Measurements from ENCODE around the gene CHPF. TPM values are rescaled to one million over a fixed set of nuclear protein-coding genes. Genes with fewer than 3 reads are reported as not detected.

The CHPF gene
- total RNA-seq, 2 experiments from 2014 or later, result 16.6 to 18.4 TPM

DNA sequence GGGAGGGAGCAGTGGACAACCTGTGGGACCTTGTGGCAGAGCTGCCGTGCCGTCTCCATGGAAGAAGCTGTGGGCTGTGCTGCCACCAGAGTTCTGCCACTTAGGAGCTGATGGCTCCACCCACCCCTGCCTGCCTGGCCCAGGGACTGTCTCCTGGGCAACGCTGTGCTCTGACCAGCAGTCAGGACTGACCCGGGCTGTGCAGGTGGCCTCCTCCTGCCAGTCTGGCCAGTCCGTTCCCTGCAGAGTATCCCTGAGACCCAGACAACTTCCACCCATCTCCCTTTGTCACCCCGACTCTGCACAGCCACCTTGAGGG, 16.6 kb downstream of the CHPF start:
- no peak for TF ChIP-seq CTCF (IDR thresholded peaks at IDR 0.05)
- Mint-ChIP-seq H3K9me3 (no peaks in the 10 kb centered on the region), H3K4me3 (no peak overlapping the region), H3K27me3 (peaks cover 58% of the 10 kb centered on the region), H3K27ac (no peak overlapping the region), H3K4me1 (ENCODE audit: low read depth) (peaks cover 6% of the 10 kb centered on the region), H3K36me3 (ENCODE audit: low read depth) (no peaks in the 10 kb centered on the region)
- CTCF ChIA-PET, result interaction anchor here (1.1 to 10.0 kb wide), 8 partner anchors 9 to 125 kb away, joined by 4 to 283 read pairs (median 41); partner anchors contain the start of gene GMPPA
- no peak for DNase-seq
- POLR2A ChIA-PET, result no interaction called here
- no peak for ATAC-seq
- intact Hi-C loops (cut with micrococcal nuclease), result no loop called here

- no peak for ATAC-seq
- ChIA-PET POLR2A (interaction anchor here (1.3 kb wide), 1 partner anchor 30 kb away, joined by 3 read pairs; no protein-coding TSS in a partner anchor), CTCF (interaction anchor here (1.1 to 10.0 kb wide), 10 partner anchors 8 to 125 kb away, joined by 3 to 283 read pairs (median 13); partner anchors contain the start of gene GMPPA)
- H3K27ac Mint-ChIP-seq, result no peak overlapping the region
- no peaks in the 10 kb centered on the region for H3K36me3 Mint-ChIP-seq (ENCODE audit: low read depth)
- peaks cover 7% of the 10 kb centered on the region for H3K4me1 Mint-ChIP-seq (ENCODE audit: low read depth)
- no peak overlapping the region for H3K4me3 Mint-ChIP-seq
- DNase-seq, result no peak
- H3K9me3 Mint-ChIP-seq, result no peaks in the 10 kb centered on the region
- TF ChIP-seq CTCF (IDR thresholded peaks at IDR 0.05), result no peak
- intact Hi-C loops (cut with micrococcal nuclease), result no loop called here
- H3K27me3 Mint-ChIP-seq, result peaks cover 64% of the 10 kb centered on the region
Measured at GRCh38 chr2:219526320-219527075, 17.1 kb downstream of the CHPF start.

DNA sequence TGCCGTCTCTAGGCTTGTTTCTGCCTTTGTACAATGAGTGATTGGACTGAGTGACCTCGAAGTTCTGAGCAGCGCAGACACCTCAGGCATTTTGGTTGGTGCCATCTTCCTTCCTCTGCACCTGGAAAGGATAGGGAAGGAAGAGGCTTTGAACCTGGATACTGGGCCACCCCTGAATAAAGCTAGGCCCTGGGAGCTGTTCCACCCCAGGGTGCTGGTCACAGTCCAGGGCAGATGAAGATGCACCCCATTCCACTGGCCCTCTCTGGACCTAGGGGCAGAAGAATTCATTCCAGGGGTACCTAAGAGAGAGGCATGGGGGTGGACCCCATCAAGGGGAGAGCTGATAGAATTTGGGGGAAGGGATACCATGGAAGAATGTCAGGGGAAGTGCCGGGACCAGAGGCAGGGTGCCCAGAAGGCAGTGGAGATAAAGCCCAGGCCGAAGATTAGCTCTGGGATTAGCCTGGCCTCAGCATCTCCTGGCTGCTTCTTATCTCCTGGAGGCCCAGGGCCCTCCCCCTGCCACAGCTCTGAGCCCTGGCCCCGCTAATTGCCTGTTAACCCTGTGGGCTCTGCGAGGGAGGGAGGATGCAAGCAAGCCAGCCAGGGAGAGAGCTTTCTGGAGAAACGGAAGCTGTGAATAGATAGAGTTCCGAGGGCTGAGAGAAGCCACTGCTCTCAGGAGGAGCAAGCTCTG, 17.9 kb downstream of the CHPF start:
- intact Hi-C loops (cut with micrococcal nuclease), result no loop called here
- POLR2A ChIA-PET, result interaction anchor here (0.8 to 1.3 kb wide), 2 partner anchors 12 to 29 kb away, joined by 3 read pairs; partner anchors contain the start of gene ASIC4

GRCh38 chr2:219524817-219525216, 18.8 kb downstream of the CHPF start:
- ChIA-PET CTCF (interaction anchor here (1.2 to 10.0 kb wide), 8 partner anchors 14 to 137 kb away, joined by 3 to 283 read pairs (median 6); partner anchors contain the start of genes DNPEP and GMPPA), POLR2A (interaction anchor here (0.6 kb wide), 1 partner anchor 8 kb away, joined by 3 read pairs; no protein-coding TSS in a partner anchor)
- Mint-ChIP-seq H3K9me3 (no peaks in the 10 kb centered on the region), H3K27me3 (peaks cover 65% of the 10 kb centered on the region), H3K4me1 (ENCODE audit: low read depth) (peaks cover 7% of the 10 kb centered on the region), H3K27ac (no peak overlapping the region), H3K36me3 (ENCODE audit: low read depth) (no peaks in the 10 kb centered on the region), H3K4me3 (no peak overlapping the region)
- no peak for ATAC-seq
- no peak for TF ChIP-seq CTCF (IDR thresholded peaks at IDR 0.05)
- intact Hi-C loops (cut with micrococcal nuclease), result no loop called here
- DNase-seq, result no peak

More for the DNA sequence above, 17.9 kb downstream of the CHPF start:
- peaks cover 7% of the 10 kb centered on the region for H3K4me1 Mint-ChIP-seq (ENCODE audit: low read depth)
- DNase-seq (no peak), ATAC-seq (no peak)
- no peaks in the 10 kb centered on the region for H3K9me3 Mint-ChIP-seq
- peaks cover 65% of the 10 kb centered on the region for H3K27me3 Mint-ChIP-seq
- H3K27ac Mint-ChIP-seq, result no peak overlapping the region
- CTCF ChIA-PET, result interaction anchor here (1.1 to 10.0 kb wide), 10 partner anchors 15 to 137 kb away, joined by 3 to 283 read pairs (median 5); partner anchors contain the start of genes DNPEP and GMPPA
- TF ChIP-seq CTCF (IDR thresholded peaks at IDR 0.05), result no peak
- H3K4me3 Mint-ChIP-seq, result no peak overlapping the region
- H3K36me3 Mint-ChIP-seq (ENCODE audit: low read depth), result no peaks in the 10 kb centered on the region
